ENCODE measurements around the gene DISC1.
A peak's percentile ranks its signal among the peaks of the same experiment; 100 is the strongest.

DISC1 gene

GRCh38 chr1:231822041-231822440 lies 195.5 kb downstream of the DISC1 start:
- no peak for DNase-seq (ENCODE audit: low read depth)

- DNase-seq (ENCODE audit: low read depth) = no peak
Measured at GRCh38 chr1:231826566-231826965, 200.0 kb downstream of the DISC1 start.

- DNase-seq (ENCODE audit: low read depth) = no peak
Measured at GRCh38 chr1:231827337-231828105, 200.9 kb downstream of the DISC1 start.

GRCh38 chr1:231828182-231828920 lies 201.8 kb downstream of the DISC1 start:
- DNase-seq (ENCODE audit: low read depth) = peak; percentile 77

- DNase-seq (ENCODE audit: low read depth) = no peak
Measured at GRCh38 chr1:231829332-231829731, 202.7 kb downstream of the DISC1 start.

GRCh38 chr1:231836227-231836893 lies 209.8 kb downstream of the DISC1 start:
- DNase-seq (ENCODE audit: low read depth) = no peak

GRCh38 chr1:231838521-231838920 lies 211.9 kb downstream of the DISC1 start:
- DNase-seq (ENCODE audit: low read depth) = no peak

GRCh38 chr1:231839999-231840398 lies 213.4 kb downstream of the DISC1 start:
- DNase-seq (ENCODE audit: low read depth) = no peak

GRCh38 chr1:231841616-231842344 lies 215.2 kb downstream of the DISC1 start:
- peak; percentile 52 for DNase-seq (ENCODE audit: low read depth)

- DNase-seq (ENCODE audit: low read depth) = no peak
Measured at GRCh38 chr1:231842441-231842840, 215.9 kb downstream of the DISC1 start.

- no peak for DNase-seq (ENCODE audit: low read depth)
Measured at GRCh38 chr1:231844986-231845502, 218.5 kb downstream of the DISC1 start.

GRCh38 chr1:231847612-231848397 lies 221.2 kb downstream of the DISC1 start:
- no peak for DNase-seq (ENCODE audit: low read depth)

GRCh38 chr1:231849981-231850380 lies 223.4 kb downstream of the DISC1 start:
- DNase-seq (ENCODE audit: low read depth) = no peak

- DNase-seq (ENCODE audit: low read depth) = no peak
Measured at GRCh38 chr1:231850786-231851185, 224.2 kb downstream of the DISC1 start.

- DNase-seq (ENCODE audit: low read depth) = no peak
Measured at GRCh38 chr1:231853588-231854207, 227.1 kb downstream of the DISC1 start.

GRCh38 chr1:231855361-231855760 lies 228.8 kb downstream of the DISC1 start:
- no peak for DNase-seq (ENCODE audit: low read depth)

- no peak for DNase-seq (ENCODE audit: low read depth)
Measured at GRCh38 chr1:231855926-231856325, 229.3 kb downstream of the DISC1 start.

GRCh38 chr1:231856426-231856825 lies 229.8 kb downstream of the DISC1 start:
- no peak for DNase-seq (ENCODE audit: low read depth)

GRCh38 chr1:231856894-231857293 lies 230.3 kb downstream of the DISC1 start:
- DNase-seq (ENCODE audit: low read depth) = no peak

GRCh38 chr1:231857609-231858135 lies 231.1 kb downstream of the DISC1 start:
- DNase-seq (ENCODE audit: low read depth) = no peak

All from stromal cell of bone marrow (primary cell).